PC-9 (cell line): ENCODE data around the gene OPA1. TPM values are rescaled to one million over a fixed set of nuclear protein-coding genes. Genes with fewer than 3 reads are reported as not detected.

Experiments
- BruUV-seq: library from RNA; stranded (reverse); fragments of 400-500 nt; replicated peaks from 2 replicates; lab custom pipeline; 2021; lab: Mats Ljungman, UMichigan
- CTCF ChIA-PET: fragments of 300-600 bp; sonication (Branson Sonifier 250); formaldehyde crosslinking; loops from one replicate; lab custom pipeline; 2022; ENCODE audit warnings: antibody characterized with exemption; lab: Charles Lee
- POLR2A ChIA-PET: fragments of 300-600 bp; sonication (Branson Sonifier 250); formaldehyde crosslinking; loops from one replicate; lab custom pipeline; 2022; ENCODE audit warnings: antibody characterized with exemption; ENCODE audit not compliant: unreplicated experiment; lab: Charles Lee
- DNase-seq, 2 experiments: peaks; one replicate each; pipeline versions ENCODE4 v3.0.0 to v3.0.0-alpha.2; 2015 to 2022; ENCODE audit warnings: mixed read lengths in 1 of 2
- H2AFZ ChIP-seq: fragments of 200-600 bp; sonication (generic); 2 replicates; pipeline ENCODE4 v1.8.1; 2017; ENCODE audit warnings: antibody characterized with exemption
- H3F3A ChIP-seq: fragments of 200-600 bp; sonication (generic); 2 replicates; pipeline ENCODE4 v1.8.1; 2017; ENCODE audit warnings: antibody characterized with exemption, mild to moderate bottlenecking, low read depth; ENCODE audit not compliant: insufficient read depth
- H3K27ac ChIP-seq: fragments of 200-600 bp; sonication (generic); 2 replicates; pipeline ENCODE4 v1.6.1; 2016; ENCODE audit warnings: mixed run types
- H3K27me3 ChIP-seq: fragments of 200-600 bp; sonication (generic); 2 replicates; pipeline ENCODE4 v1.6.1; 2016; ENCODE audit warnings: low read depth, mixed run types; ENCODE audit not compliant: insufficient read depth
- H3K36me3 ChIP-seq: fragments of 200-600 bp; sonication (generic); 2 replicates; pipeline ENCODE4 v1.6.1; 2016; ENCODE audit warnings: low read depth, mixed run types
- H3K4me1 ChIP-seq: fragments of 200-600 bp; sonication (generic); replicated peaks from 2 replicates; pipeline ENCODE4 v1.6.1; 2016; ENCODE audit warnings: mixed run types; ENCODE audit not compliant: insufficient read depth
- H3K4me2 ChIP-seq: fragments of 200-600 bp; sonication (generic); 2 replicates; pipeline ENCODE4 v1.6.1; 2017; ENCODE audit warnings: mixed run types
- H3K4me3 ChIP-seq: fragments of 200-600 bp; sonication (generic); 2 replicates; pipeline ENCODE4 v1.6.1; 2016; ENCODE audit warnings: mixed run types
- H3K79me2 ChIP-seq: fragments of 200-600 bp; sonication (generic); 2 replicates; pipeline ENCODE4 v1.6.1; 2017; ENCODE audit warnings: low read depth, mixed run types
- H3K9me2 ChIP-seq: fragments of 200-600 bp; sonication (generic); 2 replicates; pipeline ENCODE4 v1.8.1; 2017; ENCODE audit warnings: mild to moderate bottlenecking; ENCODE audit not compliant: insufficient read depth
- H3K9me3 ChIP-seq: fragments of 200-600 bp; sonication (generic); 2 replicates; pipeline ENCODE4 v1.8.1; 2016; ENCODE audit warnings: low read depth; ENCODE audit not compliant: insufficient read depth
- H4K20me1 ChIP-seq: fragments of 200-600 bp; sonication (generic); 2 replicates; pipeline ENCODE4 v1.8.1; 2017; ENCODE audit not compliant: insufficient read depth
- CTCF ChIP-seq: fragments of 200-600 bp; sonication (generic); conservative IDR thresholded peaks from 2 replicates; pipeline ENCODE4 v1.6.1; 2017; ENCODE audit warnings: mixed run types, antibody characterized with exemption, mild to moderate bottlenecking, moderate library complexity
- EZH2 ChIP-seq: fragments of 200-600 bp; sonication (generic); IDR thresholded peaks from 2 replicates; pipeline ENCODE4 v1.8.0; 2017; ENCODE audit warnings: antibody characterized with exemption, low read depth
- intact Hi-C: fragments of 100-400 bp; cut with micrococcal nuclease; formaldehyde crosslinking; loops from one replicate; pipeline ENCODE4 v1.10.0; 2022; ENCODE audit not compliant: unreplicated experiment
- total RNA-seq: library from RNA; stranded (reverse); gene quantifications from 2 replicates; pipeline ENCODE4 v1.2.3, GENCODE V29; 2021

OPA1 gene
- total RNA-seq, 1 experiment from 2014 or later, result 120 TPM

GRCh38 chr3:193730976-193731375 is 138.0 kb downstream of the OPA1 start:
- CTCF ChIA-PET, result no interaction called here
- H3F3A ChIP-seq, result no peaks in the 10 kb centered on the region
- H3K9me3 ChIP-seq, result no peaks in the 10 kb centered on the region
- H3K9me2 ChIP-seq, result no peaks in the 10 kb centered on the region
- TF ChIP-seq CTCF, result no peak
- TF ChIP-seq EZH2, result no peak
- no peaks in the 10 kb centered on the region for H4K20me1 ChIP-seq
- no peak overlapping the region for H3K4me2 ChIP-seq
- BruUV-seq, result no TSS peak
- H3K4me1 ChIP-seq, result 0 out of 2 replicates have a peak, but pooled peaks cover 4% of the 10 kb centered on the region
- no peak overlapping the region for H3K4me3 ChIP-seq
- DNase-seq, result no peak
- no peak overlapping the region for H3K27ac ChIP-seq
- POLR2A ChIA-PET, result interaction anchor here (0.6 kb wide), 1 partner anchor 100 kb away, joined by 7 read pairs; no protein-coding TSS in a partner anchor
- no peak overlapping the region for H2AFZ ChIP-seq
- intact Hi-C loops, result no loop called here
- no peaks in the 10 kb centered on the region for H3K79me2 ChIP-seq
- no peaks in the 10 kb centered on the region for H3K36me3 ChIP-seq
- H3K27me3 ChIP-seq, result no peaks in the 10 kb centered on the region

GRCh38 chr3:193731656-193732055 is 138.6 kb downstream of the OPA1 start:
- DNase-seq, result no peak
- TF ChIP-seq EZH2, result no peak
- TF ChIP-seq CTCF, result no peak
- H3K36me3 ChIP-seq, result no peaks in the 10 kb centered on the region
- H4K20me1 ChIP-seq, result no peaks in the 10 kb centered on the region
- H3K4me2 ChIP-seq, result no peak overlapping the region
- no peaks in the 10 kb centered on the region for H3K27me3 ChIP-seq
- H3K27ac ChIP-seq, result no peak overlapping the region
- H3K4me3 ChIP-seq, result no peak overlapping the region
- H3F3A ChIP-seq, result no peaks in the 10 kb centered on the region
- no peaks in the 10 kb centered on the region for H3K9me2 ChIP-seq
- no peaks in the 10 kb centered on the region for H3K9me3 ChIP-seq
- 0 out of 2 replicates have a peak, but pooled peaks cover 4% of the 10 kb centered on the region for H3K4me1 ChIP-seq
- POLR2A ChIA-PET, result no interaction called here
- no peaks in the 10 kb centered on the region for H3K79me2 ChIP-seq
- BruUV-seq, result no TSS peak
- intact Hi-C loops, result no loop called here
- H2AFZ ChIP-seq, result no peak overlapping the region
- CTCF ChIA-PET, result no interaction called here

DNA sequence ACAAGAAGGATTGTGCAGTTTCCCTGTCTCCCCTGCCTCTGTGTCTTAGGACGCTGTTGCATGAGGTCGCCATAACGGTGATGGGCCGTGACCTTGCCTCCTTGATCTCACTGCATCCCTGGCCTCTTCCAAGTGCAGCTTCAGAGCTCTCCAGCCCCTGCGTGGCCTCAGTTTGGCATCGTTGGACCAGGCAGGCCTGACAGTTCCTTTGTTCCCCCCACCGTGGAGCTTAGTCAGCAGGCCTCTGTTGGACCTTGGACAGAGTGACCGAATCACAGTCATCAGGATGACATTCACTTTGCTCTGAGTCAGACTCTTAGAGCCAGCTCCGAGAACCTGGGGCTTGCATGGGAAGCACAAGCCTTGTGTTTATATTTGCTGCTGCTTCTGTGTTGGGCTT is 139.4 kb downstream of the OPA1 start:
- intact Hi-C loops, result no loop called here
- Histone ChIP-seq H3K4me2 (no peak overlapping the region), H3K9me2 (no peaks in the 10 kb centered on the region), H4K20me1 (no peaks in the 10 kb centered on the region), H3F3A (no peaks in the 10 kb centered on the region), H3K27me3 (no peaks in the 10 kb centered on the region), H2AFZ (no peak overlapping the region), H3K4me1 (0 out of 2 replicates have a peak, but pooled peaks cover 4% of the 10 kb centered on the region), H3K79me2 (no peaks in the 10 kb centered on the region), H3K27ac (no peak overlapping the region), H3K9me3 (no peaks in the 10 kb centered on the region), H3K36me3 (no peaks in the 10 kb centered on the region), H3K4me3 (no peak overlapping the region)
- DNase-seq, result peak; percentile 12 to 40
- no peak for TF ChIP-seq EZH2
- CTCF ChIA-PET, result no interaction called here
- BruUV-seq, result no TSS peak
- POLR2A ChIA-PET, result interaction anchor here (0.7 kb wide), 1 partner anchor 675 kb away, joined by 4 read pairs; no protein-coding TSS in a partner anchor

GRCh38 chr3:193732827-193733226 is 139.8 kb downstream of the OPA1 start:
- Histone ChIP-seq H3F3A (no peaks in the 10 kb centered on the region), H3K27me3 (no peaks in the 10 kb centered on the region), H2AFZ (no peak overlapping the region), H3K4me2 (no peak overlapping the region), H3K9me3 (no peaks in the 10 kb centered on the region), H3K9me2 (no peaks in the 10 kb centered on the region), H3K79me2 (no peaks in the 10 kb centered on the region), H3K36me3 (no peaks in the 10 kb centered on the region), H3K4me3 (no peak overlapping the region), H4K20me1 (no peaks in the 10 kb centered on the region), H3K27ac (no peak overlapping the region), H3K4me1 (0 out of 2 replicates have a peak, but pooled peaks cover 4% of the 10 kb centered on the region)
- BruUV-seq, result no TSS peak
- intact Hi-C loops, result no loop called here
- ChIA-PET CTCF (no interaction called here), POLR2A (interaction anchor here (0.7 kb wide), 1 partner anchor 674 kb away, joined by 4 read pairs; no protein-coding TSS in a partner anchor)
- TF ChIP-seq CTCF, result no peak
- TF ChIP-seq EZH2, result no peak
- DNase-seq, result no peak
